ENCODE data around the gene DOP1A. TPM values are rescaled to one million over a fixed set of nuclear protein-coding genes. Genes with fewer than 3 reads are reported as not detected.
A peak's percentile ranks its signal among the peaks of the same experiment; 100 is the strongest.

Gene DOP1A
- total and polyA plus RNA-seq, 10 donors: 4.8 to 47.6 (median 26.0) TPM

DNA sequence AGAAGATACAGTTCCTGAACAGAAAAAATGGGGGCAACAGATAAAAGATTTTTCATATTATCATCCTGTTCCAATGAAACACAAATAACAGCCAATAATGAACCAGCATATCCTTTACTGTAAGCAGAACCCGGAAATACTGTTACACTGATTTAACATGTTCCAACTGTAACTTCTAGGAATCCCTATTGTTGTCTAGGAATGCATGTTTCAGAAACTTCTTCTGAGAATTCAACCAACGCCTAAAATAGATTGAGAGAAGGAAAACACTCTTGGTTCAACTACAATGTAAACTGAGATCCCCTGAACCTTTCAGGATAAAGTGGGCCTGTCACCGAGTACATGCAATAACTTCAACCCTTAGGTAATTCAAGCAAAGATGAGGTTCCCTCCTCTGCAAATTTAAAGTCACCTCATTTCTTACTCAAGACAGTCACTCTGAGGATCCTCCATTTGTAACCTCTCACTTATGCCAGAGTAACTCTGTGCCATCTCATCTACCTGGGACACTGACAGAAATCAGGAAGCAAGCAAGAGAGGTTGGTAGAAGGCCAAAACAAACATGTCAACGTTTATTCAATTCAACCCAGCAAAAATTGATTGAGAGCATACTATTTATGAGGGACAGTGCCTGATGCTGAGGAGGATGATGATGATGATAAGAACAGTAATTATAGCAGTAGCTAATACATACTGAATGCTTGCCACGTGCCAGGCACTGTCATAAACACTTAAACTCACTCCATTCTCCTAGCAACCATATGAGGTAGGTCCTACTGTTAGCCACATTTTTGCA, 15.9 kb upstream of the DOP1A start:
- Histone ChIP-seq H3K9me3 (no peaks in the 10 kb centered on the region), H3K27me3 (replicated peaks in 1 of 7) (no peaks in the 10 kb centered on the region), H3K36me3 (peaks cover 0 to 65% (median 11%) of the 10 kb centered on the region in 6 donors), H3K4me3 (no peak overlapping the region), H3K4me1 (peaks cover 0 to 6% (median 2%) of the 10 kb centered on the region in 6 donors), H3K27ac (no peak overlapping the region)
- no peak for DNase-seq
- 62 to 79% (median 72%) methylated on average over 5 of the region's 5 CpGs for WGBS, 5 donors
- intact Hi-C loops (cut with DNase I; ENCODE audit: low total_unique reads): no loop called here
- TF ChIP-seq POLR2AphosphoS5 (IDR thresholded peaks at IDR 0.05) (no peak), CTCF (IDR thresholded peaks at IDR 0.05 in 8 of 11, conservative IDR thresholded peaks at IDR 0.05 in 3 of 11) (no peak), POLR2A (IDR thresholded peaks at IDR 0.05) (no peak)

DNA sequence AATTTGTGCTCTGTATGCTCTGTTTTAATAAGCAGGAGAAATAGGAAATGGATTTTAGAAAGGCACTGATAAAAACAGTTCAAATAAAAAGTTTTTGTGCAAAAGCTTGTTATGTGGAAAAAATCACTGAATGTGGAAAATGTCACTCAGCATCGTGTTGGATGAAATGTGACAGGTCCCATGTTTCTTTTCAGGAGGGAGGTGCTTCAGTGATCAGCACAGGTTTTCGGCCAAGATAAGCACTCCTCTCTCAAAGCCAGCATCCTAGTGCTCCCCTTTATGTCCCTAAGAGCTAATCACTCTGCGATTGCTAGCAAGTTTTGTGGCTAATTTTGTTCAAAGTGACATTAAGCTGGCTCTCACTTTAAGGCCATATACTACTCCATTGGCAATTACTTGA, 13.8 kb upstream of the DOP1A start:
- H3K4me1 ChIP-seq: peaks cover 0 to 9% (median 2%) of the 10 kb centered on the region in 6 donors
- H3K27ac ChIP-seq: no peak overlapping the region
- H3K4me3 ChIP-seq: no peak overlapping the region
- TF ChIP-seq POLR2A (IDR thresholded peaks at IDR 0.05) (no peak), POLR2AphosphoS5 (IDR thresholded peaks at IDR 0.05) (no peak), CTCF (IDR thresholded peaks at IDR 0.05 in 8 of 11, conservative IDR thresholded peaks at IDR 0.05 in 3 of 11) (no peak)
- no peaks in the 10 kb centered on the region for H3K27me3 ChIP-seq (replicated peaks in 1 of 7)
- no peaks in the 10 kb centered on the region for H3K9me3 ChIP-seq
- H3K36me3 ChIP-seq: peaks cover 0 to 66% (median 17%) of the 10 kb centered on the region in 6 donors
- 88 to 93% (median 92%) methylated on average over 3 of the region's 3 CpGs for WGBS, 5 donors
- intact Hi-C loops (cut with DNase I; ENCODE audit: low total_unique reads): no loop called here
- DNase-seq: no peak

DNA sequence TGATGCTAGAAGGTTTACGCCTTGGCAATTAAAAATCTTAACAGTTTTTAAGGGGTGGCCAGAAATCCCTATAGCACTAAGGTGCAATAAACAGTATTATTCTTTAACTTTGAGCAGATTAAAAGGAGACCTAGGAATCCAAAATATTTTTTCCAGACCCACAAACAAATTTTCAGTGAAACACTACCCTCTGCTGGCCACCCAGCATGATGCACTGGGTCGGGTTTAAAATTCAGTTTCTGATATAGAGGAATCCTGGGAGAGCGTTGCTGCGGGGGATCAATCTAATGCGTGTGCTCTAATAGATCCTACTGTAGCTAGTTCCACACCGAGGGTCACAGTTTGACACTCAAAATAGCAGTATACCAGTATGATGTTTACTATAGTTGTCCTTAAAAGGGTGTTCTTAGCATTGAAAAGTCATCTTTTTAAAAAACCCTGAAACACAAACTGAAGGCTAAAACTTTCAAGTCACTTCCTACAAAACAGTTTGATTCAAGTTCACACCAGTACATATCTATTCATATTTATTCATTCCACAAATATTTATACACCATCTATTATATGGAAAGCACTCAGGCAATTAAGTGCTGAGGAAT, 12.0 kb upstream of the DOP1A start:
- no peaks in the 10 kb centered on the region for H3K9me3 ChIP-seq
- H3K4me3 ChIP-seq: no peak overlapping the region
- WGBS, 5 donors: 25 to 44% (median 43%) methylated on average over 6 of the region's 6 CpGs
- peaks cover 0 to 56% (median 17%) of the 10 kb centered on the region in 6 donors for H3K36me3 ChIP-seq
- peak; percentile 39 to 83 (median 72) for TF ChIP-seq CTCF (IDR thresholded peaks at IDR 0.05 in 8 of 11, conservative IDR thresholded peaks at IDR 0.05 in 3 of 11)
- TF ChIP-seq POLR2A (IDR thresholded peaks at IDR 0.05): no peak
- no peak overlapping the region for H3K27ac ChIP-seq
- DNase-seq: no peak
- intact Hi-C loops (cut with DNase I; ENCODE audit: low total_unique reads): loop anchor here (5.0 kb wide), 1 partner anchor 783 kb away; no protein-coding TSS in a partner anchor
- H3K4me1 ChIP-seq: peaks cover 0 to 9% (median 2%) of the 10 kb centered on the region in 6 donors
- no peaks in the 10 kb centered on the region for H3K27me3 ChIP-seq (replicated peaks in 1 of 7)

GRCh38 chr6:83057705-83058321, 9.7 kb upstream of the DOP1A start:
- peak in 8 of 11 experiments; percentile 22 to 56 (median 45) for TF ChIP-seq CTCF (IDR thresholded peaks at IDR 0.05 in 8 of 11, conservative IDR thresholded peaks at IDR 0.05 in 3 of 11)
- no peak for TF ChIP-seq POLR2A (IDR thresholded peaks at IDR 0.05)
- WGBS, 5 donors: 43 to 54% (median 49%) methylated on average over 4 of the region's 4 CpGs
- Histone ChIP-seq H3K36me3 (peaks cover 0 to 33% (median 14%) of the 10 kb centered on the region in 6 donors), H3K27me3 (replicated peaks in 1 of 7) (no peaks in the 10 kb centered on the region), H3K4me3 (no peak overlapping the region), H3K27ac (no peak overlapping the region), H3K4me1 (peaks cover 0 to 9% (median 2%) of the 10 kb centered on the region in 6 donors), H3K9me3 (no peaks in the 10 kb centered on the region)
- intact Hi-C loops (cut with DNase I; ENCODE audit: low total_unique reads): loop anchor here (5.0 kb wide), 1 partner anchor 786 kb away; no protein-coding TSS in a partner anchor
- no peak for DNase-seq
